Measurements from ENCODE around the gene GSTP1.
"Not testable (repeated sequence)": the region's sequence is repeated elsewhere in the genome, so short reads cannot be mapped to it uniquely, and the experiment has no call there.

Gene GSTP1

DNA sequence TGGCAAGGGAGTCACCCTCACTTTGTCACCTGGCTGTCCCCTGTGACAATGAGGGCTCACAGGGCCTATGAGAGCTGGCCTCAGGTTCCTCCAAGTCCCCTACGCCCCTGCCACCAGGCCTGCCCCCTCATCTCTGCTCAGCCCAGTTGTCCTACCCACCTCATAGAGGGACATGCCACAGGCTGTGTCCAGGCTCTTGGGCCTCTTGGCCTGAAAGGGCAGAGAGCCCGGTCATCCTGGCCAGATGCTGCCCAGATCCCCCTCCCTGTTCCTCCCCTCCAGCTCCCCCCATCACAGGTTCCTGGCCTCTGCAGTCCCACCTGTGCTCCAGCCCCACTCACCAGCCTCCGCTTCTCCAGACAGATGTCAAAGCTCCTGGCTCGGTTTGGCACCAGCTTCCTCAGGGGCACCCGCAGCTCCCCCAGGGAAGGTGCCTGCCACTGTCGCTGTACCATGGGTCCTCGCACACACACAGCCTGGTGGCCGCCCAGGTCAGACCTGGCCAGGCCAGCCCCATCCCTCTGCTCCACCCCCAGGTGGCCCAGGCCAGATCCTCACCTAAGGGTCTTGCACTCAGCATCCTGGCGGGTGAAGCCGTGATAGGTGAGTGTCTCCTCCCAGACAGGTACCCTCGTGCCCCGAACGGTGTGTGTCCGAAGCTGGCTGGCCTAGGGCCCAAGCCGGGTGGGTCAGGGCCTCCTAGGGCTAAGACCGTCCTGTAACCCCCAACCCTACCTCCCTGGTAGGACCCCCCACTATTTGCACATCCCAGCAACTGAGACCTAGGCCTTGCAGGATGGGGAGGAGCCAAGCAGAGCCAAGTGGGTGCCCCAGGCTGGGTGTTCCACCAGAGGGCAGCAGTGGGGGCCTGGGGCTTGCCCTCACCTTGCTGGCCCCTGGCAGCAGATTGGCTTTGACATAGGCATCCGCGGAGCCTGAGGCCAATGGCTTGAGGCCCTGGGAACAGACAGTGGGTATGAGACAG lies 31.4 kb downstream of the GSTP1 start:
- peaks cover 12 to 13% of the 10 kb centered on the region in 2 donors for H3K36me3 ChIP-seq (ENCODE audit: control insufficient read depth in 2 of 2, insufficient read depth in 2 of 2, low read length in 2 of 2)
- peaks cover 17 to 22% of the 10 kb centered on the region in 2 donors for H3K27me3 ChIP-seq (ENCODE audit: control insufficient read depth in 1 of 2, insufficient read depth in 2 of 2, low read length in 2 of 2)
- H3K4me3 ChIP-seq (ENCODE audit: low read length in 2 of 2) = peak overlapping the region in 1 of 2 donors; percentile 65
- H3K9me3 ChIP-seq (ENCODE audit: control insufficient read depth in 2 of 2, low read length in 2 of 2) = no peaks in the 10 kb centered on the region
- H3K9ac ChIP-seq (ENCODE audit: low read length in 2 of 2) = no peak overlapping the region
- peaks cover 12% of the 10 kb centered on the region for H3K4me1 ChIP-seq (ENCODE audit: control insufficient read depth, insufficient read depth, low read length)
- no peak overlapping the region for H3K27ac ChIP-seq (ENCODE audit: low read length)

DNA sequence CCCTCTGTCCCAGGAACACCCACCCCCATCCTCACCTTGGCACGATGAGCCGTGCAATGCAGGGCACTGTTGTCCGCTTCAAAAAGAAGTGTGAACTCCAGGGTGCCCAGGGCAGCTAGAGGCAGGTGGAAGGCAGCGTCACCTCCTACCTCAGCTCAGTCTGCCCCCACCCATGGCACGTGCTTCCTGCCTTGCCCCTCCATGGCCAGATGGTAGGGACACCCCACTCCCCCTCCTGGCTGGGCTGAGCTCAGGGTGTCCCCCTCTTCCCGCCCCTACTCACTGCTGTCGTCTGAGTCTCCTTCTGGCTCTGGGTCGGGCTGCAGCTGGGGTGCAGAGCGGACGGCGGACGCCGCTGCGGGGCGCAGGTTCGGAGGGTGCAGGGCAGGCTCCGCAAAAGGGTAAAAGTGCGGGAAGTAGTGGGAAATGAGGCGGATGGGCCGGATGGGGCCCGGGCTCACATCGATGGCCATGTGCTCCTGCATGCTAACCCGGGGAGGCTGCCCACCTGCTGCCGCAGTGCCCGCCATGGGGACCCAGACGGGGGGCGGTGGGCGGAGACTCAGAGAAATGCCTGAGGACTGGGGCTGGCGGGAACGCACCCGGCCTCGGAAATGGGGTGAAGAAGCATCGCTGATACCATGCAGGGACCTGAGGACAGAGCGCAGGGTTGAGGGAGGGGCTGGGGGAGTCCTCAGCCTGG lies 32.3 kb downstream of the GSTP1 start:
- no peak overlapping the region for H3K9ac ChIP-seq (ENCODE audit: low read length in 2 of 2)
- no peak overlapping the region for H3K27ac ChIP-seq (ENCODE audit: low read length)

DNA sequence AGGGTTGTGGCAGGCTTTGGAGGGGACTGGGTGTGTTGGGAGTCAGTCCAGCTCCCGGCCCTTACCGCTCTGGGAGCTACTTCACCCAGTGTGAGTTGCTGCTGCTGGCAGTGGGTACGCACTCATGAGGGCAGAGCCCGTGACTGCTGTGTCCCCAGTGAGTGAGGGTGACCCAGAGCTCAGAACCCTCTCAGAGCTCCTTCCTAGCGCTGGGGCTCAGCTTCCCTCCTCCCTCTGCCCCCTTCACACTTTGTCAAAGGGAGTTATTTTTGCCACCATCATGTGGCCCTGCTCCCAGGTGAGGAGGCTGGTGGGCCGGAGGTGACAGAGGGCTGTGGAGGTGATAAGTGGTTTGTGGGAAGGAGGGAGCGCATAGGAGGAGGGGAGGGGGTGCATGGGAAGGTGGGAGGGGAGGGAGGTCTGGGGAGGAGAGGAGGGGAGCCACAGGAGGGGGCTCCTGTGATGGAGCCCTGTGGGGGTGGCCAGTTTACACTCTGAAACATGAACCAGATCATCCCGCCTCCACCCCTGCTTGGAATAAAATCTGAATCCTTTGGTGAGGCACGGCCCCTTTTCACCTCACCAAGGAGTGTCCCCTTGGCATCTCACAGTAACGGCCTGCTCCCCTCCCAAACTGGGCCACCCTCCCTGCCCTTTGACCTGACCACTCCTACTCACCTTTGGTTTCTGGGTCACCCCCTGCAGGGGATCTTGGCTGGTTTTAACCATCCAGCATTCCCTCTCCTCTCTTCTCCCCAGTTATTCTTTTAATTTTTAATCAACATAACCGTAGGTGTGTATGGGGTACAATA lies 33.0 kb downstream of the GSTP1 start:
- Histone ChIP-seq H3K4me3 (ENCODE audit: low read length in 2 of 2) (no peak overlapping the region), H3K27ac (ENCODE audit: low read length) (no peak overlapping the region), H3K4me1 (ENCODE audit: control insufficient read depth, insufficient read depth, low read length) (peaks cover 12% of the 10 kb centered on the region), H3K9ac (ENCODE audit: low read length in 2 of 2) (no peak overlapping the region), H3K36me3 (ENCODE audit: control insufficient read depth in 2 of 2, insufficient read depth in 2 of 2, low read length in 2 of 2) (peaks cover 2 to 5% of the 10 kb centered on the region in 2 donors), H3K27me3 (ENCODE audit: control insufficient read depth in 1 of 2, insufficient read depth in 2 of 2, low read length in 2 of 2) (peaks cover 17 to 22% of the 10 kb centered on the region in 2 donors), H3K9me3 (ENCODE audit: control insufficient read depth in 2 of 2, low read length in 2 of 2) (no peaks in the 10 kb centered on the region)

More for the DNA sequence above, 32.3 kb downstream of the GSTP1 start:
- no peak overlapping the region for H3K4me3 ChIP-seq (ENCODE audit: low read length in 2 of 2)
- no peaks in the 10 kb centered on the region for H3K9me3 ChIP-seq (ENCODE audit: control insufficient read depth in 2 of 2, low read length in 2 of 2)
- peaks cover 17 to 22% of the 10 kb centered on the region in 2 donors for H3K27me3 ChIP-seq (ENCODE audit: control insufficient read depth in 1 of 2, insufficient read depth in 2 of 2, low read length in 2 of 2)
- H3K4me1 ChIP-seq (ENCODE audit: control insufficient read depth, insufficient read depth, low read length) = peaks cover 12% of the 10 kb centered on the region
- H3K36me3 ChIP-seq (ENCODE audit: control insufficient read depth in 2 of 2, insufficient read depth in 2 of 2, low read length in 2 of 2) = peaks cover 5% of the 10 kb centered on the region in 2 donors

DNA sequence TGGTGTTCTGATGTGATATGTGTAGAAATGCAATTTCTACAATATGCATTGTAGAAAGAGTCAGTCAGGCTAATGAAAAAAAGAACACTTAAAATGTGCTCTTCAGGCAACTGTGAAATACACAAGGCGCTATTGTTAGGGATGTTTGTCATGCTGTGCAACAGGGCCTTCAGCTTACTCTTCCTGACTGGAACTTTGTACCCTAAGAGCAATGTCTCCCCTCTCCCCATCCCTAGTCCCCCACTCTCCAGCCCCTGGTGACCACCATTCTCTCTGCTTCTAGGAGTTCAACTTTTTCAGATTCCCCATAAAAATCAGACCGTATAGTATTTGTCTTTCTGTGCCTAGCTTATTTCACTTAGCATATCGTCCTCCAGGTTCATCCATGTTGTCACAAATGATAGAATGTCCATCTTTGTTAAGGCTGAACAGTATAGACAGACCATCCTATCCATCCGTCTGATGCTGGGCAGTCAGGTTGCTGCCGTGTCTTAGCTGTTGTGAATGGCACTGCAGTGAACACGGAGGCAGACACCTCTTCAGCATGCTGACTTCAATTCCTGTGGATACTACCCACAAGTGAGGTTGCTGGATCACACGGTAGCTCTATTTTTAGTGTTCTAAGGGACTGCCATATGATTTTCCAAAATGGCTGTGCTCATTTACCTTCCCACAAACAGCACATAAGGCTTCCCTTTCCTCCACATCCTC lies 33.8 kb downstream of the GSTP1 start:
- H3K27me3 ChIP-seq (ENCODE audit: control insufficient read depth in 1 of 2, insufficient read depth in 2 of 2, low read length in 2 of 2) = peaks cover 17 to 22% of the 10 kb centered on the region in 2 donors
- no peak overlapping the region for H3K9ac ChIP-seq (ENCODE audit: low read length in 2 of 2)
- H3K4me3 ChIP-seq (ENCODE audit: low read length in 2 of 2) = no peak overlapping the region
- H3K4me1 ChIP-seq (ENCODE audit: control insufficient read depth, insufficient read depth, low read length) = peaks cover 12% of the 10 kb centered on the region
- peaks cover 0 to 2% of the 10 kb centered on the region in 2 donors for H3K36me3 ChIP-seq (ENCODE audit: control insufficient read depth in 2 of 2, insufficient read depth in 2 of 2, low read length in 2 of 2)
- no peaks in the 10 kb centered on the region for H3K9me3 ChIP-seq (ENCODE audit: control insufficient read depth in 2 of 2, low read length in 2 of 2)
- no peak overlapping the region for H3K27ac ChIP-seq (ENCODE audit: low read length)

DNA sequence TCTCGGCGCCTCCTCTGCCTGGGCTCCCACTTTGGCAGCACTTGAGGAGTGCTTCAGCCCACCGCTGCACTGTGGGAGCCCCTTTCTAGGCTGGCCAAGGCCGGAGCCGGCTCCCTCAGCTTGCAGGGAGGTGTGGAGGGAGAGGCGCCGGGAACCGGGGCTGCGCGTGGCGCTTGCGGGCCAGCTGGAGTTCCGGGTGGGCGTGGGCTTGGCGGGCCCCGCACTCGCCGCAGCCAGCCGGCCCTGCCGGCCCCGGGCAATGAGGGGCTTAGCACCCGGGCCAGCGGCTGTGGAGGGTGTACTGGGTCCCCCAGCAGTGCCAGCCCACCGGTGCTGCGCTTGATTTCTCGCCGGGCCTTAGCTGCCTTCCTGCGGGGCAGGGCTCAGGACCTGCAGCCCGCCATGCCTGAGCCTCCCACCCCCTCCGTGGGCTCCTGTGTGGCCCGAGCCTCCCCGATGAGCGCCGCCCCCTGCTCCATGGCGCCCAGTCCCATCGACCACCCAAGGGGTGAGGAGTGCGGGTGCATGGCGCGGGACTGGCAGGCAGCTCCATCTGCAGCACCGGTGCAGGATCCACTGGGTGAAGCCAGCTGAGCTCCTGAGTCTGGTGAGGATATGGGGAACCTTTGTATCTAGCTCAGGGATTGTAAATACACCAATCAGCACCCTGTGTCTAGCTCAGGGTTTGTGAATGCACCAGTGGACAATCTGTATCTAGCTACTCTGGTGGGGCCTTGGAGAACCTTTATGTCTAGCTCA lies 35.5 kb downstream of the GSTP1 start:
- not testable (repeated sequence) for H3K9me3 ChIP-seq (ENCODE audit: control insufficient read depth in 2 of 2, low read length in 2 of 2); H3K4me1 ChIP-seq (ENCODE audit: control insufficient read depth, insufficient read depth, low read length); H3K4me3 ChIP-seq (ENCODE audit: low read length in 2 of 2); H3K27ac ChIP-seq (ENCODE audit: low read length); H3K9ac ChIP-seq (ENCODE audit: low read length in 2 of 2); H3K36me3 ChIP-seq (ENCODE audit: control insufficient read depth in 2 of 2, insufficient read depth in 2 of 2, low read length in 2 of 2)
- peaks cover 17 to 20% of the 10 kb centered on the region in 2 donors for H3K27me3 ChIP-seq (ENCODE audit: control insufficient read depth in 1 of 2, insufficient read depth in 2 of 2, low read length in 2 of 2)

DNA sequence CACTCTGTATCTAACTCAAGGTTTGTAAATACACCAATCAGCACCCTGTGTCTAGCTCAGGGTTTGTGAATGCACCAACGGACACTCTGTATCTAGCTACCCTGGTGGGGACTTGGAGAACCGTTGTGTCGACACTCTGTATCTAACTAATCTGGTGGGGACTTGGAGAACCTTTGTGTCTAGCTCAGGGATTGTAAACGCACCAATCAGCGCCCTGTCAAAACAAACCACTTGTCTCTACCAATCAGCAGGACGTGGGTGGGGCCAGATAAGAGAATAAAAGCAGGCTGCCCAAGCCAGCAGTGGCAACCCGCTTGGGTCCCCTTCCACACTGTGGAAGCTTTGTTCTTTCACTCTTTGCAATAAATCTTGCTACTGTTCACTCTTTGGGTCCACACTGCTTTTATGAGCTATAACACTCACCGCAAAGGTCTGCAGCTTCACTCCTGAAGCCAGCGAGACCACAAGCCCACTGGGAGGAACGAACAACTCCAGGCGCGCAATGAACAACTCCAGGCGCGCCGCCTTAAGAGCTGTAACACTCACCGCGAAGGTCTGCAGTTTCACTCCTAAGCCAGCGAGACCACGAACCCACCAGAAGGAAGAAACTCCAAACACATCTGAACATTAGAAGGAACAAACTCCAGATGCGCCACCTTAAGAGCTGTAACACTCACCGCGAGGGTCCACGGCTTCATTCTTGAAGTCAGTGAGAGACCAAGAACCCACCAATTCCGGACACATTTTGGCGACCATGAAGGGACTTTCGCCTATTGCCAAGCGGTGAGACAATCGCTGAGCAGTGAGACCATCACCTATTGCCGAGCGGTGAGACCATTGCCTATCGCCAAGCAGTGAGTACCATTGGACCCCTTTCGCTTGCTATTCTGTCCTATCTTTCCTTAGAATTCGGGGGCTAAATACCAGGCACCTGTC lies 36.3 kb downstream of the GSTP1 start:
- H3K4me1 ChIP-seq (ENCODE audit: control insufficient read depth, insufficient read depth, low read length); H3K4me3 ChIP-seq (ENCODE audit: low read length in 2 of 2); H3K9ac ChIP-seq (ENCODE audit: low read length in 2 of 2); H3K27ac ChIP-seq (ENCODE audit: low read length); H3K36me3 ChIP-seq (ENCODE audit: control insufficient read depth in 2 of 2, insufficient read depth in 2 of 2, low read length in 2 of 2); H3K9me3 ChIP-seq (ENCODE audit: control insufficient read depth in 2 of 2, low read length in 2 of 2): not testable (repeated sequence)
- H3K27me3 ChIP-seq (ENCODE audit: control insufficient read depth in 1 of 2, insufficient read depth in 2 of 2, low read length in 2 of 2) = peaks cover 11% of the 10 kb centered on the region in 2 donors

DNA sequence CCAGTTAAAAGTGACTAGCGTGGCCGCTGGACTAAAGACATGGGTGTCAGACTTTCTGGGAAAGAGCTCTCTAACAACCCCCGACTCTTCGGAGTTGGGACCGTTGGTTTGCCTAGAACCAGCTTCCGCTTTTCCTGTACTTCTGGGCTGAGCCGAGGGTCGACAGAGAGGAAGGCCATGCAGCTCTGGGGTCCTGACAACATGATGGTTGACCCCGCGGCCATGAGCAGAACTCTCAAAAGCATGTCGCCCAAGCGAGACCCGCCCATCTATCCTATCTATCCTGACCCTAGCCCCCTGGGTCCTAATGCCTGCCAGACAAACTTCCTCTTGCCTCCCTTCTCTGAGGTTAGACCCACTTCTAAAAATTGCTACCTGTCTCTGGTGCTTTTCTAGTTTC lies 37.0 kb downstream of the GSTP1 start:
- H3K4me1 ChIP-seq (ENCODE audit: control insufficient read depth, insufficient read depth, low read length); H3K27ac ChIP-seq (ENCODE audit: low read length); H3K9me3 ChIP-seq (ENCODE audit: control insufficient read depth in 2 of 2, low read length in 2 of 2); H3K36me3 ChIP-seq (ENCODE audit: control insufficient read depth in 2 of 2, insufficient read depth in 2 of 2, low read length in 2 of 2); H3K27me3 ChIP-seq (ENCODE audit: control insufficient read depth in 1 of 2, insufficient read depth in 2 of 2, low read length in 2 of 2); H3K4me3 ChIP-seq (ENCODE audit: low read length in 2 of 2); H3K9ac ChIP-seq (ENCODE audit: low read length in 2 of 2): not testable (repeated sequence)

DNA sequence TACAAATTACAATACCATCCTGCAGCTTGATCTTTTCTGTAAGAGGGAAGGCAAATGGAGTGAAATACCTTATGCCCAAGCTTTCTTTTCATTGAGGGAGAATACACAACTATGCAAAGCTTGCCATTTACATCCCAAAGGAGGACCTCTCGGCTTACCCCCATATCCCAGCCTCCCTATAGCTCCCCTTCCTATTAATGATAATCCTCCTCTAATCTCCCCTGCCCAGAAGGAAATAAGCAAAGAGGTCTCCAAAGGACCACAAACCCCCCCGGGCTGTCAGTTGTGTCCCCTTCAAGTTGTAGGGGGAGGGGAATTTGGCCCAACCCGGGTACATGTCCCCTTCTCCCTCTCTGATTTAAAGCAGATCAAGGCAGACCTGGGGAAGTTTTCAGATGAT lies 38.3 kb downstream of the GSTP1 start:
- H3K4me3 ChIP-seq (ENCODE audit: low read length in 2 of 2); H3K27me3 ChIP-seq (ENCODE audit: control insufficient read depth in 1 of 2, insufficient read depth in 2 of 2, low read length in 2 of 2); H3K4me1 ChIP-seq (ENCODE audit: control insufficient read depth, insufficient read depth, low read length); H3K9ac ChIP-seq (ENCODE audit: low read length in 2 of 2); H3K36me3 ChIP-seq (ENCODE audit: control insufficient read depth in 2 of 2, insufficient read depth in 2 of 2, low read length in 2 of 2); H3K9me3 ChIP-seq (ENCODE audit: control insufficient read depth in 2 of 2, low read length in 2 of 2); H3K27ac ChIP-seq (ENCODE audit: low read length): not testable (repeated sequence)

DNA sequence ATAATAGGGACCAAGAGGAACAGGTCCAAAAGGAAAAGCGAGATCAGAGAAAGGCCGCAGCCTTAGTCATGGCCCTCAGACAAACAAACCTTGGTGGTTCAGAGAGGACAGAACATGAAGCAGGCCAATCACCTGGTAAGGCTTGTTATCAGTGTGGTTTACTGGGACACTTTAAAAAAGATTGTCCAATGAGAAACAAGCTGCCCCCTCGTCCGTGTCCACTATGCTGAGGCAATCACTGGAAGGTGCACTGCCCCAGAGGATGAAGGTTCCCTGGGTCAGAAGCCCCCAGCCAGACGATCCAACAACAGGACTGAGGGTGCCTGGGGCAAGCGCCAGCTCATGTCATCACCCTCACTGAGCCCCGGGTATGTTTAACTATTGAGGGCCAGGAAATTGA lies 39.3 kb downstream of the GSTP1 start:
- not testable (repeated sequence) for H3K9ac ChIP-seq (ENCODE audit: low read length in 2 of 2); H3K27ac ChIP-seq (ENCODE audit: low read length); H3K4me1 ChIP-seq (ENCODE audit: control insufficient read depth, insufficient read depth, low read length); H3K36me3 ChIP-seq (ENCODE audit: control insufficient read depth in 2 of 2, insufficient read depth in 2 of 2, low read length in 2 of 2); H3K4me3 ChIP-seq (ENCODE audit: low read length in 2 of 2); H3K9me3 ChIP-seq (ENCODE audit: control insufficient read depth in 2 of 2, low read length in 2 of 2); H3K27me3 ChIP-seq (ENCODE audit: control insufficient read depth in 1 of 2, insufficient read depth in 2 of 2, low read length in 2 of 2)

Data from stomach smooth muscle (tissue), 2 donors.